Keratinocyte (primary cell): ENCODE measurements around the gene REL. TPM values are rescaled to one million over a fixed set of nuclear protein-coding genes. Genes with fewer than 3 reads are reported as not detected.

ENCODE experiments used
- DNase-seq: peaks from one replicate; pipeline ENCODE4 v3.0.0-alpha.2; 2011; ENCODE audit warnings: low read depth, missing footprints, low spot score
- FAIRE-seq: peaks from 2 replicates; lab custom pipeline; 2011; peaks lifted over from hg19 to GRCh38; lab: Jason Lieb, UNC
- H2AFZ ChIP-seq: 2 replicates; pipeline ENCODE4 v1.6.0; 2012; ENCODE audit warnings: low read length, control low read depth, inconsistent platforms; ENCODE audit not compliant: control insufficient read depth
- H3K27ac ChIP-seq: 2 replicates; pipeline ENCODE4 v1.5.1; 2011; ENCODE audit warnings: low read length; ENCODE audit not compliant: control insufficient read depth, insufficient read depth
- H3K27me3 ChIP-seq: 3 replicates; pipeline ENCODE4 v1.6.0; 2011; ENCODE audit warnings: low read length; ENCODE audit not compliant: control insufficient read depth, insufficient read depth; ENCODE audit errors: extremely low read depth
- H3K36me3 ChIP-seq, 2 experiments: 2 replicates in 1 of 2; 3 replicates in 1 of 2; pipeline ENCODE4 v1.5.1; 2011; ENCODE audit warnings: low read length in 2 of 2, mild to moderate bottlenecking in 1 of 2; ENCODE audit not compliant: control insufficient read depth in 2 of 2, insufficient read depth in 2 of 2; ENCODE audit errors: extremely low read depth in 1 of 2
- H3K4me1 ChIP-seq: 3 replicates; pipeline ENCODE4 v1.5.1; 2011; ENCODE audit warnings: low read length; ENCODE audit not compliant: control insufficient read depth, insufficient read depth; ENCODE audit errors: extremely low read depth
- H3K4me2 ChIP-seq: 3 replicates; pipeline ENCODE4 v1.6.0; 2011; ENCODE audit warnings: low read depth, low read length; ENCODE audit not compliant: control insufficient read depth, insufficient read depth; ENCODE audit errors: extremely low read depth
- H3K4me3 ChIP-seq, 3 experiments: fragments of 200-600 bp in 1 of 3; sonication (generic) in 1 of 3; 2 replicates in 2 of 3; 3 replicates in 1 of 3; pipeline ENCODE4 v1.5.1; 2011 to 2016; ENCODE audit warnings: low read length in 3 of 3, mild to moderate bottlenecking in 3 of 3, control low read depth in 2 of 3, inconsistent platforms in 1 of 3, low read depth in 1 of 3, mixed read lengths in 1 of 3, mixed run types in 1 of 3, moderate library complexity in 1 of 3; ENCODE audit not compliant: control insufficient read depth in 2 of 3, insufficient read depth in 2 of 3; ENCODE audit errors: extremely low read depth in 1 of 3
- H3K79me2 ChIP-seq: 2 replicates; pipeline ENCODE4 v1.6.0; 2012; ENCODE audit warnings: low read length; ENCODE audit not compliant: control insufficient read depth, insufficient read depth
- H3K9ac ChIP-seq: 3 replicates; pipeline ENCODE4 v1.6.0; 2011; ENCODE audit warnings: low read length; ENCODE audit not compliant: control insufficient read depth, insufficient read depth; ENCODE audit errors: extremely low read depth
- H3K9me1 ChIP-seq: 3 replicates; pipeline ENCODE4 v1.6.0; 2011; ENCODE audit warnings: low read length; ENCODE audit not compliant: control insufficient read depth, insufficient read depth; ENCODE audit errors: extremely low read depth
- H3K9me3 ChIP-seq: 2 replicates; pipeline ENCODE4 v1.5.1; 2012; ENCODE audit warnings: low read depth, low read length; ENCODE audit not compliant: control insufficient read depth
- H4K20me1 ChIP-seq: 3 replicates; pipeline ENCODE4 v1.6.0; 2011; ENCODE audit warnings: low read length; ENCODE audit not compliant: control insufficient read depth, insufficient read depth; ENCODE audit errors: extremely low read depth
- CTCF ChIP-seq, 3 experiments: IDR thresholded peaks in 1 of 3; conservative IDR thresholded peaks in 1 of 3; optimal IDR thresholded peaks in 1 of 3; 2 replicates in 2 of 3; 3 replicates in 1 of 3; pipeline versions ENCODE3 to v1.5.1; 2011; ENCODE audit warnings: low read length in 3 of 3, mild to moderate bottlenecking in 3 of 3, moderate library complexity in 2 of 3, control low read depth in 1 of 3, inconsistent platforms in 1 of 3; ENCODE audit not compliant: insufficient read depth in 2 of 3; ENCODE audit errors: extremely low read depth in 1 of 3
- EZH2 ChIP-seq: IDR thresholded peaks from one replicate; pipeline ENCODE4 v1.6.1; 2012; ENCODE audit warnings: inconsistent platforms, mild to moderate bottlenecking, low read length, moderate library complexity
- dilution Hi-C: fragments of 300-500 bp; cut with MboI; formaldehyde crosslinking; loops from one replicate; pipeline ENCODE4 v1.7.0; 2020; ENCODE audit warnings: low sequenced_read_pairs; ENCODE audit not compliant: extremely low pct_ligation_motif_present
- polyA plus RNA-seq, 5 experiments: library from polyadenylated mRNA; depleted of rRNA in 3 of 5; stranded (reverse) in 3 of 5; stranded (forward) in 1 of 5; unstranded in 1 of 5; fragments of >200 nt; gene quantifications; 1 replicate in 1 of 5; 2 replicates in 3 of 5; 3 replicates in 1 of 5; pipeline versions ENCODE4 v1.2.1 to v1.2.3, GENCODE V29; 2011 to 2012; ENCODE audit warnings: missing spikeins in 2 of 5, low read depth in 1 of 5, low replicate concordance in 1 of 5

Gene REL
- polyA plus RNA-seq, 1 donor (not counting 4 experiments of a cell fraction or from before 2014, with no cell fraction given), result 9.0 TPM

- FAIRE-seq (no peak), DNase-seq (no peak)
- Histone ChIP-seq H3K79me2 (peaks cover 40% of the 10 kb centered on the region), H4K20me1 (no peaks in the 10 kb centered on the region), H3K27me3 (no peaks in the 10 kb centered on the region), H3K4me1 (peaks cover 11% of the 10 kb centered on the region), H3K4me3 (peak overlapping the region; percentile 75 to 98 (median 91)), H2AFZ (peak overlapping the region; percentile 39), H3K27ac (peak overlapping the region; percentile 99), H3K9me1 (no peaks in the 10 kb centered on the region), H3K36me3 (no peaks in the 10 kb centered on the region), H3K4me2 (peak overlapping the region; percentile 79), H3K9ac (peak overlapping the region; percentile 99), H3K9me3 (no peaks in the 10 kb centered on the region)
- peak in 2 of 3 experiments; percentile 26 to 27 for TF ChIP-seq CTCF (optimal IDR thresholded peaks at IDR 0.05 in 1 of 3, IDR thresholded peaks at IDR 0.05 in 1 of 3, conservative IDR thresholded peaks at IDR 0.05 in 1 of 3; ENCODE audit: extremely low read depth in 1 of 3, insufficient read depth in 2 of 3, low read length in 3 of 3)
- no peak for TF ChIP-seq EZH2
- dilution Hi-C loops, result no loop called here
Measured at GRCh38 chr2:60880643-60881046, 729 bp upstream of the REL start.

- FAIRE-seq (no peak), DNase-seq (no peak)
- Histone ChIP-seq H3K27ac (peak overlapping the region; percentile 99), H3K79me2 (peaks cover 61% of the 10 kb centered on the region), H3K9me1 (no peaks in the 10 kb centered on the region), H4K20me1 (no peaks in the 10 kb centered on the region), H3K4me1 (peaks cover 16% of the 10 kb centered on the region), H3K36me3 (no peaks in the 10 kb centered on the region), H3K4me2 (peak overlapping the region; percentile 93), H3K4me3 (peak overlapping the region; percentile 94 to 98 (median 96)), H2AFZ (no peak overlapping the region), H3K9me3 (no peaks in the 10 kb centered on the region), H3K27me3 (no peaks in the 10 kb centered on the region), H3K9ac (peak overlapping the region; percentile 99)
- dilution Hi-C loops, result no loop called here
- TF ChIP-seq CTCF (optimal IDR thresholded peaks at IDR 0.05 in 1 of 3, IDR thresholded peaks at IDR 0.05 in 1 of 3, conservative IDR thresholded peaks at IDR 0.05 in 1 of 3; ENCODE audit: extremely low read depth in 1 of 3, insufficient read depth in 2 of 3, low read length in 3 of 3) (no peak), EZH2 (no peak)
Measured at GRCh38 chr2:60882971-60883753, 1.8 kb downstream of the REL start.
